Daoy (cell line): Measurements from ENCODE around the gene SAA1. TPM values are rescaled to one million over a fixed set of nuclear protein-coding genes. Genes with fewer than 3 reads are reported as not detected.
A peak's percentile ranks its signal among the peaks of the same experiment; 100 is the strongest.

Experiments used
- DNase-seq: peaks from one replicate; pipeline ENCODE4 v3.0.0-alpha.2; 2015; ENCODE audit warnings: low read depth
- total RNA-seq: library from RNA; depleted of rRNA; stranded (reverse); fragments of >200 nt; shearing (Covaris generic); gene quantifications from 2 replicates; pipeline ENCODE4 v1.2.3, GENCODE V29; 2014; rRNA removed

SAA1 gene
- total RNA-seq, 1 experiment from 2014 or later, result 0.69 TPM

- no peak for DNase-seq
These were observed 44.8 kb downstream of the SAA1 start for GRCh38 chr11:18310800-18311340.

GRCh38 chr11:18312012-18312411 is 45.9 kb downstream of the SAA1 start:
- no peak for DNase-seq

- DNase-seq, result no peak
These were observed 46.8 kb downstream of the SAA1 start for GRCh38 chr11:18312663-18313420.

- peak; percentile 25 for DNase-seq
These were observed 48.1 kb downstream of the SAA1 start for GRCh38 chr11:18313965-18314763.

GRCh38 chr11:18314784-18315523 is 48.9 kb downstream of the SAA1 start:
- no peak for DNase-seq

- no peak for DNase-seq
These were observed 49.8 kb downstream of the SAA1 start for GRCh38 chr11:18315893-18316292.

GRCh38 chr11:18317551-18317950 is 51.5 kb downstream of the SAA1 start:
- no peak for DNase-seq

Other genes starting within 250 kb of the SAA1 start
- 0.06 and 5.6 TPM in 2 replicates for gene TPH1, start 220.0 kb upstream of the SAA1 start, total RNA-seq
- gene SAAL1, start 160.2 kb upstream of the SAA1 start, total RNA-seq, result 62.7 and 72.7 TPM in 2 replicates
- gene MRGPRX3, start 133.7 kb upstream of the SAA1 start, total RNA-seq, result not detected in 2 replicates
- not detected in 2 replicates for gene MRGPRX4, start 93.4 kb upstream of the SAA1 start, total RNA-seq
- not detected in 2 replicates for gene SAA4, start 29.5 kb upstream of the SAA1 start, total RNA-seq
- 3.0 TPM in 1 of 2 replicates, not detected in the other for gene SAA2, start 17.6 kb upstream of the SAA1 start, total RNA-seq
- 32.1 and 32.9 TPM in 2 replicates for gene HPS5, start 55.9 kb downstream of the SAA1 start, total RNA-seq
- gene GTF2H1, start 56.3 kb downstream of the SAA1 start, total RNA-seq, result 70.4 and 78.8 TPM in 2 replicates
- 452 and 487 TPM in 2 replicates for gene LDHA, start 128.3 kb downstream of the SAA1 start, total RNA-seq
- gene LDHC, start 146.1 kb downstream of the SAA1 start, total RNA-seq, result not detected in 2 replicates
- gene LDHAL6A, start 189.6 kb downstream of the SAA1 start, total RNA-seq, result 0.11 TPM in 1 of 2 replicates, not detected in the other